HG03175 (cell line): Measurements from ENCODE around the gene USP5.

Source experiments
- ATAC-seq: cut with Tn5 transposase; IDR thresholded peaks from one replicate; pipeline ENCODE4 v1.9.1; 2021; ENCODE audit warnings: mild to moderate bottlenecking, moderate library complexity; ENCODE audit not compliant: unreplicated experiment

The USP5 gene

DNA sequence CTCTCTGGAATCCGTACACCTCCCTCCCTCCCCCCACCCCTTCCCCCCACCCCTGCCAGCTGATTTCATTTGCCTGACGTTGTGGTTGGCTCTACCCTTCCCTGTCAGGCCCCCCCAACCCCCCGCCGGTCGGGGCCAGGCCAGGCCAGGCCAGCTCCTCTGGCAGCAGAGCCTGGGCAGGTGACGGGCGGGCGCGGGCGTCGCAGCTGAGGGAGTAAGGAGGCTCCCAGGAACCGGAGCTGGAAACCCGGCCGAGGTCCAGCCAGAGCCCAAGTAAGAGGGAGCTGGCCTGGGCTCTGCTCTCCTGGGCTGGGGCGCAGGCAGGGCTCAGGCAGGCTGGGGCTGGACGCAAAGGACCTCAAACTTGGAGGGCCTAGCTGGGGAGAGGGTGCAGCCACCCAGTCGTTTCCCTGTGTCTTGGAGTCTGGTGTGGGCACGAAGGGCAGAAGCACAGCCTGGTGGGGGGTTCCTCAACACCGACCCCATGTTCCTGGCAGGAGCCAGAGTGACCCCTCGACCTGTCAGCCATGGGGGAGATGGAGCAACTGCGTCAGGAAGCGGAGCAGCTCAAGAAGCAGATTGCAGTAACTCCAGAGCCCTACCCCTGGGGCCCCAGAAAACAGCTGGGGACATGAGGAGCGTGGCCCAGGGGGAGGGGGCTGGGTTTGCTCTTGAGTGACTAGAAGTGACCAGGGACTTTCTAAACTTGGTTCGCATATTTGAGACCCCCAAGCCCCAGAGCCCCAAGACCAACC lies 11.0 kb upstream of the USP5 start, which contains the start of gene GNB3:
Gene GNB3, plus strand, starts transcription at position 165 of the 755 bp plus-strand sequence. Its CDS starts 363 bp downstream, at position 528.
- no peak for ATAC-seq

- no peak for ATAC-seq
Measured at GRCh38 chr12:6842075-6842474, 9.9 kb upstream of the USP5 start.

DNA sequence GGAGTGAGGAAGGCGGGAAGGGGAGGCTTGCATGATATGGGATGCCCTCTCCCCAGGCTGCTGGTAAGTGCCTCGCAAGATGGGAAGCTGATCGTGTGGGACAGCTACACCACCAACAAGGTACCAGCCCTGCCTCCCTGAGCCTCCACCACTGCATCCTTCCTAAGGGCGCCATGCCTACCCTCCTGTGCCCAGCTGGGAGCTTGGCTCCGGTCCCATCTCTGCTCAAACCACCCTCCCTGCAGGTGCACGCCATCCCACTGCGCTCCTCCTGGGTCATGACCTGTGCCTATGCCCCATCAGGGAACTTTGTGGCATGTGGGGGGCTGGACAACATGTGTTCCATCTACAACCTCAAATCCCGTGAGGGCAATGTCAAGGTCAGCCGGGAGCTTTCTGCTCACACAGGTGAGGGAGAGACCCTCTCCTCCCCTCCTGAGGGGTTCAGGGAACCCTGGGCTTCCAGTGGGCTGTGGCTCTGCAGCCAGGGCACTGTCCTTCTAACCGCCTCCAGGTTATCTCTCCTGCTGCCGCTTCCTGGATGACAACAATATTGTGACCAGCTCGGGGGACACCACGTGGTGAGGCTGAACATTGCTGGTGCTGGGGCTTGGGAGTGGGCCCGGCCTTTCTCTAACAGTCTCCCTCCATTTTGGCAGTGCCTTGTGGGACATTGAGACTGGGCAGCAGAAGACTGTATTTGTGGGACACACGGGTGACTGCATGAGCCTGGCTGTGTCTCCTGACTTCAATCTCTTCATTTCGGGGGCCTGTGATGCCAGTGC lies 8.6 kb upstream of the USP5 start:
- no peak for ATAC-seq

- no peak for ATAC-seq
Measured at GRCh38 chr12:6845395-6845794, 6.6 kb upstream of the USP5 start.

- ATAC-seq, result no peak
Measured at GRCh38 chr12:6846316-6846869, 5.6 kb upstream of the USP5 start.

GRCh38 chr12:6847676-6848075 lies 4.3 kb upstream of the USP5 start:
- ATAC-seq, result no peak

DNA sequence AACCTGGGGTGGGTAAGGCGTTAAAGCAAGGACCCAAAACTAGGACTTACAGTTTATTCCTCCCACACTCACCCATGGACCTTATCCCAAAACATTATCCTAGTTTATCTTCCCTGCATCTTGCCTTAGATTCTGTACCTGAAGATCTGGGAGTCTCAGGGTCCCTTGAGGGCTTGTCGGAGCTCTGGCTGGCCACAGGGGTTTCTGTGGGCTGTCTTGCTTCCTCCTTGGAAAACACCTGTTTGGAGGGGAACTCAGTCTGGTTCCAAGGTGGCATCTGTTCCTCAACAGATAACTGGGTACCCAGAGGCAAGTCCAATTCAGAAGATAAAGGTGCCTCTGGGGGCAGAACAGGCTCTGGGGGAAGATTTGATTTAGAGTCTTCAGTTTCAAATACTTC lies 2.5 kb upstream of the USP5 start:
- ATAC-seq, result no peak

- no peak for ATAC-seq
Measured at GRCh38 chr12:6849976-6850560, 1.9 kb upstream of the USP5 start.

DNA sequence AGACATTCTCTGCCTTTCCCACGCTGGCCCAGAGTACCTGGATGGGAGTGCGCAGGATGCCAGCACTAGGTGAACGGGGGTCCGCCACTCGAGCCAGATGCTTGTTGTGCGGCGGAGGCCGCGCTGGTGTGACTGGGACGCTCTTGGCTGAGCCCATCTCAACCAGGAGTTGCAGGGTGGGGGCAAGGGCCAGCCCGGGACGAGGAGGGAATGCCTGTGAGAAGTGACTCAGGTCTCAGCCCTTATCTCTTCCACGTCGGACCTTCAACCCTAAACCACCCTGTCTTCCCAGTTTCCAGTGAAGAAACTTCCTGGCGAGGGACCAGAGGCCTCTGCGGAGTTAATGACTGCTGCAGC lies 1.2 kb upstream of the USP5 start:
- no peak for ATAC-seq

DNA sequence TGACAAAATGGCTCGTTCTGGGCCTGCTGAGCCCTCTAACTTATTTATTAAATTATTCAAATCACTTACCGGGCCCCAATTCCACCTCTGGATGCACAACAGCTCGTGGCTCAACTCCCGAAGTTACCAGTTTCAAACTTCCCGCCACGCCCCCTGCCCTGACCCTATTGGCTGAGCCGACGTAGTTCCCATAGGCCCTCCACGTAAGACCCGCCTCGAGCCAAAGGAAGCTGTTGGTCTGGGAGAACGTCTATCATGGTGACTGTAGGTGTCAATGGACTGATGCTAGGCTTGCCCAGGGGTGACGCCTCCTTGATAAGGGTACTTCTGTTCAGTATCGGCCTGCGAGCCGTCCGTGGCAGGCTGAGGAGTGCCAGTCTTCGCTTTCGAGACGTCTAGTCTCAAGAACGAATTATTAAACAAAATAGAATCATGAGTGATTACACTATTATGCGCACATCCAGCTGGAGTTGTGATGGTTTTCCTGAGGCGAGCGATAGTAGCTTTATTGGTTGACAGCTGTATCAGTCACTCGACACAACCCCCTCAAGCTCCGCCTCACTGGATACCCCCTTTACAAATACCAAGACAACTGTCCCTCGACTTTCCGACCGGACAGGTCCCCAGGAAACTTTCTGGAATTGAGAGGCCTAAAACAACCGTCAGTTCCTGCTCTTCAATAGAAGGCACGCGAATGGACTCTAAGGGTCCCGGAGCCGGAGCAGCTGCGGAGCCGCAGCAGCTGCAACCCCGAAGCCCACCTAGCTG lies 613 bp upstream of the USP5 start, which contains the start of gene CDCA3:
Gene CDCA3, minus strand, starts transcription at position 134 of the 768 bp plus-strand sequence. CDS start 334 bp downstream, outside the sequence.
- ATAC-seq, result peak; percentile 59

- ATAC-seq, result no peak
Measured at GRCh38 chr12:6852651-6853354, 853 bp downstream of the USP5 start.

- ATAC-seq, result no peak
Measured at GRCh38 chr12:6853626-6854025, 1.7 kb downstream of the USP5 start.

GRCh38 chr12:6854036-6854435 lies 2.1 kb downstream of the USP5 start:
- no peak for ATAC-seq

- no peak for ATAC-seq
Measured at GRCh38 chr12:6855322-6855721, 3.4 kb downstream of the USP5 start.

GRCh38 chr12:6858799-6859198 lies 6.8 kb downstream of the USP5 start:
- no peak for ATAC-seq

DNA sequence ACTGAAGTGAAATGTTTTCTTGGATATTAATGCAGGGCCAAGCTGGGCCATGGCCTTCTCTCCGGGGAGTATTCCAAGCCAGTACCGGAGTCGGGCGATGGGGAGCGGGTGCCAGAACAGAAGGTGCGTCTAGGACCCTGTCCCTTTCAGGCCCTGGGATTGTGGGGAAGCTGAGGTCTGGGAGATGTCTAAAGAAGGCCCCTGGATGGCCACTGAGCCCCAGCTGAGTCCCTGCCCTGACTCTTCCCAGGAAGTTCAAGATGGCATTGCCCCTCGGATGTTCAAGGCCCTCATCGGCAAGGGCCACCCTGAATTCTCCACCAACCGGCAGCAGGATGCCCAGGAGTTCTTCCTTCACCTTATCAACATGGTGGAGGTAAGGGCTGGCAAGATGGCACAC lies 8.2 kb downstream of the USP5 start:
- ATAC-seq, result no peak

GRCh38 chr12:6860942-6861341 lies 9.0 kb downstream of the USP5 start:
- no peak for ATAC-seq

DNA sequence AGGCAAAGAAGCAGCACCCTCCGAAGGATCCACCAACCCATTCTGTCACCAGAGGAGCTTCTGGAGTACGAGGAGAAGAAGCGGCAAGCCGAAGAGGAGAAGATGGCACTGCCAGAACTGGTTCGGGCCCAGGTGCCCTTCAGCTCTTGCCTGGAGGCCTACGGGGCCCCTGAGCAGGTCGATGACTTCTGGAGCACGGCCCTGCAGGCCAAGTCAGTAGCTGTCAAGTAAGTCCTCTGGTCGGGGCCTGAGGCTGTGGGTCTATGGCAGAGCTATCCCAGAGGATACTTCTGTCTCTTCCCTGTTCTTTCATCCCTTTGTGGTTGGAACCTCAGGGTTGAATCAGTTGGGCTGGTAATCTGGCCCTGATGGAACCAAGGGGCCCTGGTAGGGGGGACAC lies 9.4 kb downstream of the USP5 start:
- no peak for ATAC-seq

DNA sequence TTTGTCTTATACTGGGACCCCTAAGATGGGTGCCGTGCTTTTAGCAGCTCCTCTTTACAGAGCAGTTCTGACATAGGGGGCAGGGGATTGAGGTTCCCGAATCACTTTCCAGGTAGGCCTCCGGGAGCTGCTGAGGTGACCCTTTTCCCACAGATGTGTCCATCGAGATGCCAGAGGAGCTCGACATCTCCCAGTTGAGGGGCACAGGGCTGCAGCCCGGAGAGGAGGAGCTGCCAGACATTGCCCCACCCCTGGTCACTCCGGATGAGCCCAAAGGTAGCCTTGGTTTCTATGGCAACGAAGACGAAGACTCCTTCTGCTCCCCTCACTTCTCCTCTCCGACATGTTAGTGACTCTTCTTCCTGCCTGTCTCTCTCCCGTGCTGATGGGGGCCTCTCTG lies 11.1 kb downstream of the USP5 start:
- ATAC-seq, result no peak
